Measurements from ENCODE around the gene KLHL7. TPM values are rescaled to one million over a fixed set of nuclear protein-coding genes. Genes with fewer than 3 reads are reported as not detected.

Gene KLHL7
- total and polyA plus RNA-seq, 7 donors: 10.6 to 18.0 (median 13.6) TPM

DNA sequence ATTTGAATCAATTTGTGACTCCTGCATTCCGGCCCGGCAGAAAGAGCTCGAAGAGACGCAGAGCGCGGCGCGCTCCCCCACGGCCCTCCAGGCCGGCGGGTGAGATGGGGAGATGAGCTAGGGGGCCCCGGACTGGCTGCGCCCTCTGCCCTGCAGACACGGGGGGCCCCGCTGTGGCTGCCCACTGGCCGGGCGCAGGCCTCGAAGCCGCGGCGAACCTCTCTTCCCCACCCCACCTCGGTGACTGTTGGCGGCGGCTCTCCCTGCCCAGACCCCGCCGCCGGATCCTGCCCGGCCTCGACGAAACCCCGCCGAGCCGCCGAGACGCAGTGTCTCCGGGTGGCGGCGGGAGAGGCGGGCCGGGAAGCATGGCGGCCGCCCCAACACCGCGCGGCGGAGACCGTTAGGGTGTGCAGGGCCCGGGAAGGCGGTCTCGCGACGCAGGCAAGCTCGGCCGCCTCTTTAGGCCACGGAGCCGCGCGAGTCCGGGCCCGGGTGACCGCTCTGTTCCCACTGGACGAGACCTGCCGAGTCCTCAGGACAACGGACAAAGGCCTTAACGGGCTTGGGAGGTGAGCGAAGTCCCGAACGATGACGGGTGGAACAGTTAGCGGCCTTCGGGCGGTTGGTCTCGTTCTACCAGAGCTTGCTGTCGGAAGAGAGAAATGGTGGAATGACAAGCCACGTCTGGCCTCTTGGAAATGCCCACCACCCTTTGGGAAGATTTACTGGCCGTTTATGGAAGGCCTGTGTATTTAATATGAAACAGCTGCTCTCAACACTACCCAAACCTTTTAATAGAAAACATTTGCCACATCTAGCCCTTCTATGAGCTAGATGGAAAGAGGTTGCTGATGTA lies 100.6 kb downstream of the KLHL7 start:
- 38 to 42% (median 38%) methylated on average over 68 to 76 of the region's 76 CpGs for WGBS, 3 donors
- intact Hi-C loops (cut with DNase I): no loop called here
- H3K27ac ChIP-seq: no peak overlapping the region
- peaks cover 0 to 3% (median 0%) of the 10 kb centered on the region in 3 donors for H3K27me3 ChIP-seq (ENCODE audit: insufficient read depth in 3 of 3, low read length in 2 of 3)
- peak overlapping the region; percentile 49 for H3K4me3 ChIP-seq
- H3K4me1 ChIP-seq: no peaks in the 10 kb centered on the region
- DNase-seq (peak in 1 of 2 donors; percentile 21), ATAC-seq (peak in 1 of 4 donors; percentile 31)
- H3K36me3 ChIP-seq (ENCODE audit: insufficient read depth in 1 of 2, low read depth in 1 of 2): peaks cover 0 to 11% of the 10 kb centered on the region in 2 donors
- TF ChIP-seq, protein P1, sequence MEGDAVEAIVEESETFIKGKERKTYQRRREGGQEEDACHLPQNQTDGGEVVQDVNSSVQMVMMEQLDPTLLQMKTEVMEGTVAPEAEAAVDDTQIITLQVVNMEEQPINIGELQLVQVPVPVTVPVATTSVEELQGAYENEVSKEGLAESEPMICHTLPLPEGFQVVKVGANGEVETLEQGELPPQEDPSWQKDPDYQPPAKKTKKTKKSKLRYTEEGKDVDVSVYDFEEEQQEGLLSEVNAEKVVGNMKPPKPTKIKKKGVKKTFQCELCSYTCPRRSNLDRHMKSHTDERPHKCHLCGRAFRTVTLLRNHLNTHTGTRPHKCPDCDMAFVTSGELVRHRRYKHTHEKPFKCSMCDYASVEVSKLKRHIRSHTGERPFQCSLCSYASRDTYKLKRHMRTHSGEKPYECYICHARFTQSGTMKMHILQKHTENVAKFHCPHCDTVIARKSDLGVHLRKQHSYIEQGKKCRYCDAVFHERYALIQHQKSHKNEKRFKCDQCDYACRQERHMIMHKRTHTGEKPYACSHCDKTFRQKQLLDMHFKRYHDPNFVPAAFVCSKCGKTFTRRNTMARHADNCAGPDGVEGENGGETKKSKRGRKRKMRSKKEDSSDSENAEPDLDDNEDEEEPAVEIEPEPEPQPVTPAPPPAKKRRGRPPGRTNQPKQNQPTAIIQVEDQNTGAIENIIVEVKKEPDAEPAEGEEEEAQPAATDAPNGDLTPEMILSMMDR (IDR thresholded peaks at IDR 0.05): no peak
- H3K9me3 ChIP-seq: no peaks in the 10 kb centered on the region

DNA sequence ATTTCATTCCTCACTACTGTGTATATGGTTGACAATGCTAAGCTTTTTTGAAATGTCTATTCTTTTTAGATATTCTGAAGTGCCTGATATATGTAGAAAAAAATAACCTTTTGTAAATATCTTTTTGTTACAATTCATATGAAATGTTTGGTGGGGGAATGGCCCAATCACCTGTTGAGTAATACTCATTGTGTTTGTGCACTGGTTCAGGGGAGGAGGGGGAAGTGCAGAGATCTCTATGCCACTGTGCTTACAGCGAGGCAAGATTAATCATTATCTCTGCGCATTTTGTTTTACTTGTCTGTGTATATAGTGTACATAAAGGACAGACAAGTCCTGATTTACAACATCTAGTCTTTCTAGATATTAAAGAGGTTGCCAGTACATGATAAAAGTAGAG lies 101.4 kb downstream of the KLHL7 start:
- DNase-seq (no peak), ATAC-seq (no peak)
- Histone ChIP-seq H3K27ac (no peak overlapping the region), H3K27me3 (ENCODE audit: insufficient read depth in 3 of 3, low read length in 2 of 3) (peaks cover 0 to 3% (median 0%) of the 10 kb centered on the region in 3 donors), H3K4me1 (no peaks in the 10 kb centered on the region), H3K4me3 (no peak overlapping the region), H3K36me3 (ENCODE audit: insufficient read depth in 1 of 2, low read depth in 1 of 2) (peaks cover 0 to 2% of the 10 kb centered on the region in 2 donors), H3K9me3 (no peaks in the 10 kb centered on the region)
- TF ChIP-seq, protein P1 (IDR thresholded peaks at IDR 0.05): no peak
- intact Hi-C loops (cut with DNase I): no loop called here
- 70 to 99% (median 98%) methylated on average over 2 of the region's 2 CpGs for WGBS, 3 donors

DNA sequence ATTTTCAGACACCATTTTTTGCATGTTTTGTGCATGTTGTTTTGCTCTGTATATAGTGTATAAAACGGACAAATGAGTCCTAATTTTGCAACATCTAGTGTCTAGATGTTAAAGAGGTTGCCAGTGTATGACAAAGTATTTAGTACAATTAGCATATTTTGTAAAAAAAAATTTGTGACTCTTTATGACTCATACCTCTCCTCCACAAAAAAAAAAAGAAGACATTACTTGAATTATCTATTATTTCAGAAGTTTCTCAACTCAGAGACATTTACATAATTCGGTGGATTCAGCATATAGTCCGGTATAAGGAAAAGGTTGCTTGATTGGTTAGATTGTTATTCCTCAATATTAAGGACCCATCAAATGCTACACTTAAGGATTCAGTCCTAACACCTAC lies 102.3 kb downstream of the KLHL7 start:
- TF ChIP-seq, protein P1 (IDR thresholded peaks at IDR 0.05): no peak
- no peaks in the 10 kb centered on the region for H3K36me3 ChIP-seq (ENCODE audit: insufficient read depth in 1 of 2, low read depth in 1 of 2)
- H3K27ac ChIP-seq: no peak overlapping the region
- DNase-seq (no peak), ATAC-seq (no peak)
- WGBS, 3 donors: 85 to 93% (median 93%) methylated on average over 3 of the region's 3 CpGs
- H3K4me3 ChIP-seq: no peak overlapping the region
- H3K27me3 ChIP-seq (ENCODE audit: insufficient read depth in 3 of 3, low read length in 2 of 3): peaks cover 0 to 3% (median 0%) of the 10 kb centered on the region in 3 donors
- no peaks in the 10 kb centered on the region for H3K4me1 ChIP-seq
- no peaks in the 10 kb centered on the region for H3K9me3 ChIP-seq
- intact Hi-C loops (cut with DNase I): no loop called here

DNA sequence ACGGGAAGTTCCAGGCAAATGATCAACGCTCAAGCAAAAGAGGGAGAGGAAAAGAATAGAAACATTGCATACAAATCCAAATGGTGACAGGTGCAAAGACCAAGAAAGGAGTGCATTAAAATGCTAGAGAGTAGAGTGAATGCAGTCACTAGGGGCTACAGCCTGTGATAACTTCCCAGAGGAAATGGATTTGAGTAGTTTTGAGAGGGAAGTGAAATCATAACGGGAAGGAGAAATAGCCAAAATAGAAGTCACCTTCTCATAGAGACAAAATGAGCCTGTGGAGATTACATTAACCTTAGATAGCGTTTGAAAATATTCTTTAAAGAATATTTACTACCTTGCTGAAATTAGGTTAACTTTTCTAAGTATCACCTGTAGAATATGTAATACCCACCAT lies 102.7 kb downstream of the KLHL7 start:
- no peak for ATAC-seq
- Histone ChIP-seq H3K27ac (no peak overlapping the region), H3K4me3 (no peak overlapping the region), H3K36me3 (ENCODE audit: insufficient read depth in 1 of 2, low read depth in 1 of 2) (no peaks in the 10 kb centered on the region), H3K27me3 (ENCODE audit: insufficient read depth in 3 of 3, low read length in 2 of 3) (peaks cover 0 to 3% (median 0%) of the 10 kb centered on the region in 3 donors), H3K9me3 (no peaks in the 10 kb centered on the region), H3K4me1 (no peaks in the 10 kb centered on the region)
- no peak for DNase-seq
- WGBS, 3 donors: 37 to 53% (median 45%) methylated on average over 4 of the region's 4 CpGs
- intact Hi-C loops (cut with DNase I): no loop called here
- TF ChIP-seq, protein P1 (IDR thresholded peaks at IDR 0.05): no peak

Data from psoas muscle (tissue), 8 donors.